ELF-1 (cell line): ENCODE measurements around the gene TTC31.
"Not testable (repeated sequence)": the region's sequence is repeated elsewhere in the genome, so short reads cannot be mapped to it uniquely, and the experiment has no call there.

Experiments used
- DNase-seq: peaks from one replicate; pipeline ENCODE4 v3.0.0-alpha.2; 2016; ENCODE audit warnings: low read depth, low spot score

TTC31 gene

GRCh38 chr2:74482801-74483674 lies at the start of gene TTC31, which contains the start of gene CCDC142:
Gene TTC31, plus strand, starts transcription at chr2:74483081. Its CDS starts 15 bp downstream, at chr2:74483096.
Gene CCDC142, minus strand, starts transcription at chr2:74482998. Its CDS starts 161 bp downstream, at chr2:74482837.
- DNase-seq = peak; percentile 97

DNA sequence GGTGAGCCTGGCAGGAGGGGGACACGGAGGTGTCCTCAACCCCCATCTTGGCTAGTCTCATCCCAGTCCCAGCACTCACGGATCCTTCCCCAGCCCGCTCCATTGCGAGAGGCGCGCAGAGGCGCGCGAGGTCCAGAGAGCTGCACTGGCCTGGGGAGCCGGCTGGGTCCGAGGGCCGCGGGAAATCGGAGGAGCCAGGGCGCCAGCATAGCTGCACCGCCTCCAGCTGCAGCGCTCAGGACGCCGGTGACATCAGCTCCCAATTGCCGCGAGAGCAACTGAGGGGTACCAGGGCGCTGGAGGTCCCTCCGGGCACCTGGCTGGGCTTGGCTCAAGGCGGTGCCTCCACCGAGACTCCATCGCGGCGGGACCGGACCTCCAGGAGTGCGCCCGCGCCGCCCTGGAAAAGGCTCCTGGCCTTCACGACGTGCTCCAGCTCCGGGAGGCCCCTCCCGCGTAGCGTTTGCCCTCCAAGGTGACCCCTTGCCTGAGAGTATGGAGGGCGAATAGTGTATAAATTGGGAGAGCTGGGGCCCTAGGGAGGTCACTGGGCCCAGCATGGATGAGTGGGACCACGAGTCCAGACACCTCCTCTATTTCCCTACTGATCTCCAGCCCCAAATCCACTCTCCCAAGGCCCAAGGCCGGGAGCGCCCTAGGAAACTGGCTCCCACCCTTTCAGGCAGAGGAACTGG lies 46.6 kb upstream of the TTC31 start:
- DNase-seq = no peak

DNA sequence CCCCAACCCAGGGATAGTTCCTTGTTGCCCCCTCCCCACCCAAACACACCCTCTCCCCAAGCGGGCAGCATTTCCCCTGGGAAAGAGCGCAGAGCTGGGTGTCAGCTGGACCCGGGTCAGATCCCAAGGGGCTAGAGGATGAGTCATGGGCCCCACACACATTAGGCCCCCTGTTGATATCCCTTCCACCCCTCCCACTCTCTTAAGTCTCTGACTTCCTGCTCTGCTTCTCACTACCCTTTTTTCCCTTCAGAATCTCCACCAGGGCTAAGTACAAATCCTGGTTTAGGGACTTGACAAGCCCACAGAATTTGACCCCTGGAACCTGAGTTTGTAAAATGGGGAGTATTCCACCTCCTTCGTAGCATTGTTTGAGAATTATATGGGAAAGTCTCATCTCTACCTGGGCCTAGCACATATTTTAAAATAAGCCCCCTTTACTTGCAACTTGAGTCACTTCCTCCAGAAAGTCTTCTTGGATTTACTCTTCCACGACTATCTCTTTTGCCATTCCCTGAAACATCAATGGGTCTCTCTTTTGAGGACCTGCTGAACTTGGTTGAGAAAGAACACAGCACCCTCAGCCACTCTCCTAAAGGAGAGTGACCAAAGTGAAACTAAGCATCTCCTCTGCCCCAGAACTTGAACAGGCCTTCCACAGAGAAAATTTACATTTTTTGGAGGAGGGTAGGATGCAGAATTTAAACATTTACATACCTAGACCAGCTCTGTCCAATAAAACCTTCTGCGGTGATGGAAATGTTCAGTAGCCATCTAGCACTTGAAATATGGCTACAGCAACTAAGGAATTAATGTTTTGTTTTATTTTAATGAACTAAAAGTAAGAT lies 45.8 kb upstream of the TTC31 start:
- no peak for DNase-seq

GRCh38 chr2:74438248-74438647 lies 44.6 kb upstream of the TTC31 start:
- no peak for DNase-seq

DNA sequence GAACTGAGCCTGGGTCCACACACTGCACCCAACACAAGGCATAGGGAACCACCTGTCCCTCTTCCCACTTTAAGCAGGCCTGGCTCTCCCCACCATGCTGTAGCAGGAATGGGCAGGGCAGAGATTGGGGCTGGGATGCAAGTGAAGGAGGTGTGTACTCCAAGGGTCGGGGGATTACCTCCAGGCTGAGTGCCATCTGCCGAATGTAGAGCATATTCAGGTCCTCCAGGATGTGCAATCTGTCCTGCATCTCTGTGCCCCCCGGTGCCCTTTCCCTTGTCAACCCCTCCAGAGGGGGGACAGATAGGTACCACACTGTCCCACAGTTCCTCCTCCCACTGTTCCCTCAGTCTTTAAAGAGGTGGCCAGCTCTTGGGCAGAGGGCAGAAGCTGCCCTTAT lies 43.5 kb upstream of the TTC31 start:
- DNase-seq = no peak

GRCh38 chr2:74439803-74440377 lies 43.0 kb upstream of the TTC31 start:
- peak; percentile 52 for DNase-seq

GRCh38 chr2:74440378-74441169 lies 42.3 kb upstream of the TTC31 start:
- peak; percentile 93 for DNase-seq

DNA sequence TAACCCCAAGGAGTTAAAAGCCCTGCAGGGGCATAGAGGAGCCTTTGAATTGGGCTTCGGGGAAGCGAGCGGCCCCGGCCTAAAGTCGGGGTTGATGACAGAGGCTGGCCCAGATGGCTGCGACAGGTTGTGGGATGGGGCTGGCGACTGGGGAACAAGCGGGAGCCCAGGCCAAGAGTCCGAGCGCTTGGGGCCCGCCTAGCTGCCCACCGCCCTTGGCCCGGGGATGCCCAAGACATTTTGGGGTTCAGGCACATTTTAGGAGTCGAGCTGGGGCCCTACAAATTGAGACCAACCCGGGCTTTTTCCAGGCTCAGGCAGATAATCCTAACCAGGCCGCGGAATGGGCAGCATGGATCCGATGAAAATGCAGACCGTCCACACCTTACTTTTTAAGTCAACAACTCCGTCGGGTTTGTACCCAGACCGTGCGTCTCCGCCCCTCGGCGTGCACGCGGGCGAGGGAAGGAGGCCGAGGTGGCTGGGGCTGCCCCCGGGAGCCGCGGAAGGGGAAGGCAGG lies 41.7 kb upstream of the TTC31 start:
- no peak for DNase-seq

DNA sequence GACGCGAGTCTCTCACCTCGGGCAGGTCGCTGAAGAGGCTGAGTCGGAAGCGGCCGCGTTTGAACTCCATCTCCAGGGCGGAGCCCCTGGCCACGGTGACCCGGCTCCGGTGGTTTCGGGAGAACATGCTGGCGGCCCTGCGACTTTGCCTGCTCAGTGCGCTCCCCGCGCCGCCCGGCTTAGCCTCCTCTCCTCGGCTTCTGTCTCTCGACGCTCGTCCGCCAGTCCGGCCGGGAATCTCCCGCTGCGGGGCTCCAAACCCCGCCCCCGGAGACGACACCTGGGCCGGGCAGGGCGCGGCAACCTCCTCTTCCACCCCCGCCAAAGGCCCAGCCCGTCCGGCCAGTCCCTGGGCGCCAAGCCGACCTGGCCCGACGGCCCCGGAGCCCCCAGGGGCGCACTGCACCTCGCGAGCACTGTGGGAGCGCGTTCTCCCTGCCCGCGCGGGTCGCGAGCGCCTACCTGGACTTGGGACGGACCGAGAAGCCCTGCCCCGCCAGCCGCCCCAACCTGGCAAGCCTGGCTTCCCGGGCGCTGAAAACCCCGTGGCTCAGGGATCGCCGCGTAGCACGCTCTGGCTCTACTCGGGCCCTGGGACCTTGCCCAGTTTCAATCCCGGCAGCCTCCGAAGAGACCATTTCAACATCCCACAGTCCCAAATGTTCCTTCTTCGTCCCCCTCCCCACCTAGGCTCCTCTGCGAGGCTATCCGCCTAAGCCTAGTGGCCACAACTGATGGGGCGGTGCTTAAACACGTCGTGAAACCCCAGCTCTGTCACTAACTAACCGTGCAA lies 41.0 kb upstream of the TTC31 start, which contains the start of gene RTKN:
Gene RTKN, minus strand, starts transcription at position 248 of the 793 bp plus-strand sequence. Its CDS starts 121 bp downstream, at position 127.
- peak; percentile 91 for DNase-seq

GRCh38 chr2:74442483-74443297 lies 40.2 kb upstream of the TTC31 start:
- DNase-seq = not testable (repeated sequence)

- DNase-seq = no peak
These were observed 38.2 kb upstream of the TTC31 start for GRCh38 chr2:74444498-74445318.

DNA sequence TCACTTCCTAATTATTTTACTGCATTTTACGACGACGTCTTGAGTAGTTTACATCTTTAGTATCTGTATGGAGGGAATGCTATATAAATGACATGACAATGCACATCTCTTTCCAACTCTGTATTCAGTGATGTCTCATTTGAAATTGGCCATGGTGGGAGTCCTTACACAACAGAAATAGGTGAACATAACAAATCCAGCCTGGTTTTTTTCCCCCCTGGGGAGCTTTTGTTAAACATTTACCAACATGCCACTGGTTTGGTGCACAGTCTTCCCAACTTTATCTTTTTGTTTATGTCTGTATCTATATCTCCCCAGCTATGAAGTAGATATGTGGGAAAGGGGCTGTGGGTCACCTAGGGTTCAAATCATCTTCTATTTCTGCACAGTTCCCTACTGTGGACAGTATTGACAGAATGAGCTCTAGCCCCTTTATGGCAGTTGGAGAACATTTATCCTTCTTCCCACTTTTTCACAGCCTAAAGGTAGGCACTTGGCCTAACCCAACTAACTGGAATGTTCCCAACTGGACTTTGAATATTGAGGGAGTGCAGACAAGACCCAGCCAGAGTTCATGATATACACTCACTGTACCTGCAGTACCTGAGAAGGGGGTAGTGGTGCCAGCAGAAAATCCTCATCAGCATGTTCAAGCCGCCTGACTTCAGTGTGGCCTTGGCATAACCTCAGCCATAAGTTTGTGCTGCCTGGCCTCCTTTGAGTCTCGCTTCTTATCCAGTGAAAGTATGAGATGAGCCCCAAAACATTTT lies 35.5 kb upstream of the TTC31 start:
- no peak for DNase-seq

DNA sequence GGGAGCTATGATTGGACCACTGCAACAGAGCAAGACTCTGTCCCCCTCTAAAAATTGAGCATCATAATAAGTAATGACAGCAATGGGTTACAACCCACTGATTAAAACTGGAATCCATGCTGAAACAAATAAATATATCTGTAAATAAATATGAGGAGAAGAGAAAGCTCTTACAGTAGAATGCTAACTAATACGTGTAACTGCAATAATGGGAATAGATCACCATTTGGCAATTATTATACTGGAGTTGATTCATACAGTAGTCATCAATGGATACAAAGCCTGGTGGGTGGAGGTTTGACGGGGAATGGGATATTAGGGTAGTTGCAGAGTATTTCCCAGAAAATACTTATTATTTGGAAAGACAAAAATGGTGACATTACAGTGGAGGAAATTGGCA lies 34.1 kb upstream of the TTC31 start:
- no peak for DNase-seq

DNA sequence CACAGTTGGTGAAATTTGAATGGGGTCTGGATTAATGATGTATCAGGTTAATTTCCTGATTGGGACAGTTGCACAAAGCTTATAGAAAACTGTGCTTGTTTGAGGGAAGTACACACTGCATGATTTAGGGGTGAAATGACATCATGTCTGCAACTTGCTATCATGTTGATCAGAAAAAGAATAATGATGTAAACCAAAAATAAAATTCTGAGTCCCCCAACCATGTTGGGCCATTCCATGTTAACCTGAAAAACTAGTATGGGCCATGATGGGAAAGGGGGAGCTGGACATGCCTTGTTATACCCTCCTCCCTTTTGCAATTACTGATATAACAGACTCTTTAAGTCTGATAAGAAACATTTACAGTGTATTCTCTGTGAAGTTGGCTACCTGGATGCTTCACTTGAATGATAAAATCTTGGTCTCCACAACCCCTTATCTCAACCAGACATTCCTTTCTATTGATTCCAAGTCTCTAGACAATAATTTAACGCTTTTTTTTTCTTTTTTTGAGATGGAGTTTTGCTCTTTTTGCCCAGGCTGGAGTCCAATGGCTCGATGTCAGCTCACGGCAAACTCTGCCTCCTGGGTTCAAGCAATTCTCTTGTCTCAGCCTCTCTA lies 32.2 kb upstream of the TTC31 start:
- no peak for DNase-seq

DNA sequence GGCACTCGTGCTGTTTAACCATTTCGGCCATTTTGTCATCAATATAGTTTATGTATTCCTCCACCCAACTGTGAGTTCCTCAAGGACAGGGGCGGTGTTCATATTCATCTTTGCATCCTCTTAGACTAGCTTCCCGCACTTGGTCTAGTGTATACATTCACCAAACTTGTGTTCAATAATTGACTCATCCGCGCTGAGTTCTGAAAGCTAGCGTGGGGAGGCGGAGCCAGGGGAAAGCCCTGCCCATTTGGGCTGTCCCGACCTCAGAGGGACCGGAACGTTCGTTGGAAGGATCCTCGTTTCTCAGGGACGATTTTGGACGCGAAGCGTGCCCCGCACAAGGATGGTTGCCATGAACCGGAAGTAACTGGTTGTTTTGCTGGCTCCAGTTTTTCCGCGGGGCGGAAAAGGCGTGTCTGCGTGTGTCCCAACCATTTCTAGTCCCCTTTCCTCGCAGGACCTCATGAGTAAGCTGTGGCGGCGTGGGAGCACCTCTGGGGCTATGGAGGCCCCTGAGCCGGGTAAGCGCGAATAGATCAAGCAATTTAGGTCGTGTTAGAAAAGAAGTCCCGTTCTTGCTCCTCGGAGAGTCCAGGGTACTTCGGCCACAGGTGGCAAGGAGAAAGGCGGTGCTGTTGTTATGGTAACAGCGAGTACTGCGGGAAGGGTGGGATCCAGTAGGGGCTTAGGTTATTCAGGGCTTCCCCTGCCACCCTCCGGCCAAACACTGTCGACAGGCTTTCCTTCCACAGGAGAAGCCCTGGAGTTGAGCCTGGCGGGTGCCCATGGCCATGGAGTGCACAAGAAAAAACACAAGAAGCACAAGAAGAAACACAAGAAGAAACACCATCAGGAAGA lies 28.0 kb upstream of the TTC31 start, which contains the start of gene INO80B:
Gene INO80B, plus strand, starts transcription at position 434 of the 858 bp plus-strand sequence. Its CDS starts 30 bp downstream, at position 464.
- peak; percentile 98 for DNase-seq
